OCI-M1 (cell line): ENCODE measurements around the gene VRTN.
"Not testable (repeated sequence)": the region's sequence is repeated elsewhere in the genome, so short reads cannot be mapped to it uniquely, and the experiment has no call there.

Experiments
- DNase-seq: peaks from one replicate; lab custom pipeline; 2025; lab: John Stamatoyannopoulos, UW

The VRTN gene

DNA sequence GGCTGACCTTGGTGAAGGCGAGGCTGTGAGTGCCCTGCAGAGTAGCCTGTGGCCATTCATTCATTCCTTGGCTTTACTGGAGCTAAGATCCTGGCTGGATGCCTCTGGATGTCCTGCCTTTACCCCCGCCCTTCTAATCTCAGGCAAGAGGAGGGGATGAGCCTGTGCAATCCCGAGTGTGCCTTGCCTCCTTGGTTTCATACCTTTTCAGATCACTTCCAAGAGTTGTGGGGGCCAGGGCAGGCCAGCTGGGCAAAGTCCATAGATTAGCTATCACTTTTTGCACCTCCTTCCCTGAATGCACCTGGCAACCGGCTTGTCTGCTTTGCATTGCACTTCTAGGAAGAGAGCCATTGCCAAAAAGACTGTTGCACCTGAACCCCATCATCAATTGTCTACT lies 1.5 kb downstream of the VRTN start:
- no peak for DNase-seq

GRCh38 chr14:74350211-74350927 lies 2.1 kb downstream of the VRTN start:
- no peak for DNase-seq

- DNase-seq, result no peak
Measured at GRCh38 chr14:74350928-74351323, 2.7 kb downstream of the VRTN start.

DNA sequence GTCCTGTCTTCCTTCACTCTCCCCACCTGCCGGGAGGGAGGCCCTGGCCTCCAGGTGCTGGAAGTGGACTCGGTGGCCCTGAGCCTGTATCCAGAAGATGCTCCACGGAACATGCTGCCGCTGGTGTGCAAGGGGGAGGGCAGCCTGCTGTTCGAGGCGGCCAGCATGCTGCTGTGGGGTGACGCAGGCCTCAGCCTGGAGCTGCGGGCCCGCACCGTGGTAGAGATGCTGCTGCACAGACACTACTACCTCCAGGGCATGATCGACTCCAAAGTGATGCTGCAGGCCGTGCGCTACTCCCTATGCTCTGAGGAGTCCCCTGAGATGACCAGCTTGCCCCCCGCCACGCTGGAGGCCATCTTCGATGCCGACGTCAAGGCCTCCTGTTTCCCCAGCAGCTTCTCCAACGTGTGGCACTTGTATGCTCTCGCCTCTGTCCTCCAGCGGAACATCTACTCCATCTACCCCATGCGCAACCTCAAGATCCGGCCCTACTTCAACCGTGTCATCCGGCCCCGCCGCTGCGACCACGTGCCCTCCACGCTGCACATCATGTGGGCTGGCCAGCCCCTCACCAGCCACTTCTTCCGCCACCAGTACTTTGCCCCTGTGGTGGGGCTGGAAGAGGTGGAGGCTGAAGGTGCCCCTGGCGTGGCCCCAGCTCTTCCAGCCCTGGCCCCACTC lies 8.8 kb downstream of the VRTN start:
- DNase-seq, result no peak

- DNase-seq, result no peak
Measured at GRCh38 chr14:74357585-74357984, 9.3 kb downstream of the VRTN start.

GRCh38 chr14:74358176-74358829 lies 10.0 kb downstream of the VRTN start:
- no peak for DNase-seq

DNA sequence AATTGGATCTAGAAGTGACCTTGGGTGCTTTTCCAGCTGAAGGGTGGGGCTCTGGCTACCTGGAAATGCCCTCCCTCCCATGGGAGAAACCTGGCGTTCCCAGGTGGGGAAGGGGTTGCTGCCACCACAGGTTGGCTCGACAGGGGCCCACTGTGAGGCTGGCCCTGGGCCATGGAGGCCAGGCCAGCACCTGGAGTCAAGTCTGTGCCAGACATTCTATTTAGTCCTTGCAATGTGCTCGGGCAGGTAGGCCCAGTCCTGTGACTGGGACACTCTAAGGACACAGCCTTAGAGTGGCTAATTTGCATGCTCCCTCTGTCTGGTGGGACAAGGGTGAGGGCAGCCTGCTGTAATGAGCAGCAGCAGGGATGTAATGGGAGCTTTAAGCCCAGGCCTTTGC lies 11.9 kb downstream of the VRTN start:
- no peak for DNase-seq

DNA sequence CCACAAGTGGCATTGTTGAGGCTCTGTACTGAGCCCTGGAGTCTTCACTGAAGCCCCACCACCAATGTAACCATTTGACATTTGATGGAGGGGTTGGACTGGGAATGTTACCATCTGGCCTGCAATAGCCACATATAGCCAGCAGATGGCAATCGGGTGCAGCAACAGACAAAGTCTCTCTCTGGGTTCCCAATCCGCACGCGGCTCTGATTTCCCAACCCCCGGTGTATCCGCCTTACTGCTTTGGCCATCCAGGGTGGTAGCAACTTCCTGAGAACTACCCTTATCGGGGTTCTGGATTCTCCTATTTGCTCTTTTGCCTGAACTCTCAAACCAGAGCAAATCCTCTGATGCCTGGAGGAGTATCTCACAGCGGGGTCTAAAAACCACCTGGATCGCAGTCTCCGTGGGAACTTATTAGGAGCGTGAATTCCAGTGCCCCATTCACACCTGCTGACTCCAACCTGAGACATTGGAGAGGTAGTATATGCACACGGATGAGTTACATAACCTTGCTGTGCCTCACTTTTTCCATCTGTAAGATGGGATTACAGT lies 14.2 kb downstream of the VRTN start:
- DNase-seq, result peak; percentile 68

- DNase-seq, result no peak
Measured at GRCh38 chr14:74364271-74364880, 16.1 kb downstream of the VRTN start.

DNA sequence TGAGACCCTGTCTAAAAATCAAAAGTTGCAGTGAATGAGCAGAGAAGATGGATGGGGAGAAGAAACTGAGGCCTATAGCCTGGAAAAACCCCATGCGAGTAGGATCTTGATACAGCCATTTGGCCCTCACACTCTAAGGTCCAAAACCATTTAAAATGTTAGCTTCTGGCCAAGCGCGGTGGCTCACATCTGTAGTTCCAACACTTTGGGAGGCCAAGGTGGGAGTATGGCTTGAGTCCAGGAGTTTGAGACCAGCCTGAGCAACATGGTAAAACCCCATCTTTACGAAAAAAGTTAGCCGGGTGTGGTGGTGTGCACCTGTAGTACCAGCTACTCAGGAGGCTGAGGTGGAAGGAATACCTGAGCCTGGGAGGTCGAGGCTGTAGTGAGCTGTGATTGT lies 19.8 kb downstream of the VRTN start:
- no peak for DNase-seq

GRCh38 chr14:74368441-74368840 lies 20.2 kb downstream of the VRTN start:
- no peak for DNase-seq

DNA sequence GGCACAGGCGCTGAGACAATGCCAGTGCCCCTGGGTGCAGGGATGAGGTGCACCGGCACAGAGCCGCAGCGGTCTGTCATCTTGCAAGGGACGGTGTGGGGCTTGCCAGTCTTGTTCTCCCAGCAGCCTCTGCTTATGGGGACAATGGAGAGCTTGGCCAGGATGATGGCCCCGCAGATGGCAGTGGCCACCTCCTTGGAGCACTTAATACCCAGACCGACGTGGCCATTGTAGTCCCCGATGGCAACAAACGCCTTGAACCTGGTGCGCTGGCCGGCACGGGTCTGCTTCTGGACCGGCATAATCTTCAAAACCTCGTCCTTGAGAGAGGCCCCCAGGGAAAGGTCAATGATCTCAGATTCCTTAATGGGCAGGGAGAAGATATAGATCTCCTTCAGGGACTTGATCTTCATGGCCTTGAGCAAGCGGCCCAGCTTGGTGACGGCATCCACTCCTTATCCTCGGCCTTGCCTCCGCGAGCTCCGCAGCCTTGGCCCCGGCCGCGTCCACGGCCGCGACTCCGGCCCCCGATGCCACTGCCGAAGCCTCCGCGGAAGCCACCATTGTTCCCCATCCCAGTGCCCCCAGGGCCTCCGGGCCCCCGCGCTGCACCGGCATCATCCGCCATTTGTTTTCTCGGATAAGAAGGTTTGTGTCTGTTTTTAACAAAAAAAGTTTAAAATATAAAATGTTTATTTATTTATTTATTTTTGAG lies 29.9 kb downstream of the VRTN start:
- DNase-seq, result no peak

DNA sequence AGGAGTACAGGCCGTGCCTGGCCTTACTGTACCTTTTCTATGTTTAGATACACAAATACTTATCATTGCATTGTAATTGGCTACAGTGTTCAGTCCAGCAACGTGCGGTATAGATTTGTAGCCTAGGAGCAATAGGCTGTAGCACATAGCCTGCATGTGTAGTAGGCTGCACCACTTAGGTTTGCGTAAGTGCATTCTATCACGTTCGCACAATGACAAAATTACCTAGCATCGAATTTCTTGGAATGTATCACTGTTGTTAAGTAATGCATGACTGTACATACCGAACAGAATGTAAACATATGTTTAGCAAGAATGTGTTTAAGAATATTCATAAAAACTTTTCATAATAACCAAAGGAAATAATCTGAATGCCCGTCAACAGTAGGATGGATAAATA lies 31.9 kb downstream of the VRTN start:
- no peak for DNase-seq

DNA sequence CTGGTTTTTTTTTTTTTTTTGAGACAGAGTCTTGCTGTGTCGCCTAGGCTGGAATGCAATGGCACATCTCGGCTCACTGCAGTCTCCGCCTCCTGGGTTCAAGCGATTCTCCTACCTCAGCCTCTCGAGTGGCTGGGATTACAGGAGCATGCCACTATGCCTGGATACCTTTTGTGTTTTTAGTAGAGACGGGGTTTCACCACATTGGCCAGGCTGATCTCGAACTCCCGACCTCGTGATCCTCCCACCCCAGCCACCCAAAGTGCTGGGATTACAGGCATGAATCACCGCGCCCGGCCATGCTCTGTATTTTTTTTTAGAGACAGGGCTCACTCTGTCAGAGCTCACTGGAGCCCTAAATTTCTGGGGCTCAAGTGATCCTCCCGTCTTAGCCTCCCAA lies 32.6 kb downstream of the VRTN start:
- DNase-seq, result no peak

DNA sequence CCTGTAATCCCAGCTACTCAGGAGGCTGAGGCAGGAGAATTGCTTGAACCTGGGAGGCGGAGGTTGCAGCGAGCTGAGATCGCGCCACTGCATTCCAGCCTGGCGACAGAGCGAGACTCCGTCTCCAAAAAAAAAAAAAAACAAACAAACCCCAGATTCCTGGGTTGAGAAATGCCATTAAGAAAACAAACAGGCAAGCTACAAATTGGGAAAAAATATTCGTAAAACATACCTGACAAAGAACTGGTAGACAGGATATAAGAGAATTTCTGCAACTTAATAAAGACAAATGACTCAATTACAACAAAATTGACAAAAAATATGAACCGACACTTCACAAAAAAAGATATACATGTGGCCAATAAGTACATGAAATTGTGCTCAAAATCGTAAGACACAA lies 33.3 kb downstream of the VRTN start:
- DNase-seq, result not testable (repeated sequence)

DNA sequence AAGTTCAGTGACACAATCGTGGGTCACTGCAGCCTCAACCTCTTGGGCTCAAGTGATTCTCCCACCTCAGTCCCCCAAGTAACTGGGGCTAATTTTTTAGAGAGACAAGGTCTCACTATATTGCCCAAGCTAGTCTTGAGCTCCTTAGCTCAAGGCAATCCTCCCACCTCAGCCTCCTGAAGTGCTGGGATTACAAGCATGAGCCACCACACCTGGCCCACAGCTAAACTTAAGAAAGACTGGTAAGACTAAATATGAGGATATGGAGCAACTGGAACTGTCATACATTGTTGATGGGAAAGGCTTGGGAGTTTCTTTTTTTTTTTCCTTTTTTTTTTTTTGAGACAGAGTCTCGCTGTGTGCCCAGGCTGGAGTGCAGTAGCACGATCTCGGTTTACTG lies 34.0 kb downstream of the VRTN start:
- DNase-seq, result no peak

- DNase-seq, result no peak
Measured at GRCh38 chr14:74389980-74390379, 41.7 kb downstream of the VRTN start.

DNA sequence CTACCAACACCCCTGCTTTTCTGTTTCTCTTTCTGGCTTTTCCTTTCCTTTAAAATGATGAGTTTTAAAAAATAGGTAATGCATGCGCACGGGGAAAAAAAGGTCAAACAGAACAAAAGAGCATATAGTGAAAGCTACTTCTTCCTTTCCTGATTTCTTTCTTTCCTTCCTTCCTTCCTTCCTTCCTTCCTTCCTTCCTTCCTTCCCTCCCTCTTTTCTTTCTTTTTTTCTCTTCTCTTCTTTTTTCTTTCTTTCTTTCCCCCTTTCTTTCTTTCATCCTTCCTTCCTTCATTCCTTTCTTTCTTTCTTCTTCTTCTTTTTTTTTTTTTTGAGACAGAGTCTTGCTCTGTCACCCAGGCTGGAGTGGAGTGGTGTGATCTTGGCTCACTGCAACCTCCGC lies 42.2 kb downstream of the VRTN start:
- DNase-seq, result not testable (repeated sequence)

DNA sequence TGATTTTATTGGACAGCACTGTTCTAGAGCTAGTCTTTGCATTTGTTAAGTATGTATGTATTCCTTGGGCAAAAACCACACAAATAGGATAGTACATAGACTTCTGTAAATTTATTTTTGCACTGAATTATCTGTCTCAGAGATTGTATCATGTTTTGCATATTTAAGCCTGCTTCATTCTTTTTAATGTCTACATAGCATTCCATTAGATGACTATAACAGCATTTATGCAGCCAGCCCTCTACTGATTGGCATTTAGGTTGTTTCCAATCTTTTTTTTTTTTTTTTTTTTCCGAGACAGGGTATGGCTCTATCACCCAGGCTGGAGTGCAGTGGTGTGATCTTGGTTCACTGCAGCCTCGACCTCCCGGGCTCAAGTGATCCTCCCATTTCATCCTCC lies 43.2 kb downstream of the VRTN start:
- no peak for DNase-seq

DNA sequence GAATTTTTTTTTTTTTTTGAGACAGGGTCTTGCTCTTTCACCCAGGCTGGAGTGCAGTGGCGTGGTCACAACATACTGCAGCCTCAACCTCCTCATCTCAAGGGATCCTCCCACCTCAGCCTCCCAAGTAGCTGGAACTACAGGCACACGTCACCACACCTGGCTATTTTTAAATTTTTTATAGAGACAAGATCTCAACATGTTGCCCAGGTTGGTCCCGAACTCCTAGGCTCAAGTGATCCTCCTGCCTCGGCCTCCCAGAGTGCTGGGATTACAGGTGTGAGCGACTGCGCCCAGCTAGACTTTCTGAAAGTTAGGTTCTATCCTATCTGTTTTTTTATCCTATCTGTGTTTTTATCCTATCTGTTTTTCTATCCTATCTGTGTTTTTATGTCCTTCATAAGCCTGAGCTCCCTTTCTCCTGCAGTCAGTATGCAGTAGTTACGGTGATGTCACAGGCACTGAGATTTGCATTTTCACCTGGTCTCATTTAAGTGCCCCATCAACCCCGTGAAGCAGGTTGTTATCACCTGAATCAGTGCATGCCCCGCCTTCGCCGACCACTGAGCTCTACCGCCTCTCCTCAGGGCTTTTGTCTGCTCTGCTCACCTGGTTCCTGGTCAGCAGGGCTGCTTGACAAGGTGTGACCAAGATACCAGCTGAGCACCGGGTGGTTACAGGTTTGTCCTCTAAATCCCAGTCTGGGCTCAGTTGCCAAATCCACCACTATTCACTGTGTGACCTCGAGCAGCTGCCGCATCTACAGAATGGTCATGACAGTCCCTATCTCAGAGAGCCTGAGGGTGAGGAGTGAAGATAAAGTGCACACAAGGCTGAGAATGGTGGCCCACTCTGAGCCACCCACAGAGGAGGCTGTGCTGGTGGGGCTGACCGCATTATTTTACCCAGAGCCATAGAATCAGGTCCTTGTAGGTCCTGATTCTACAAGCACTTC lies 44.6 kb downstream of the VRTN start:
- DNase-seq, result no peak

GRCh38 chr14:74394549-74394948 lies 46.3 kb downstream of the VRTN start:
- DNase-seq, result no peak
